IPS-NIHi11 (cell line): ENCODE results near the gene GAB3.

ENCODE experiments used
- DNase-seq: peaks from one replicate; pipeline ENCODE4 v3.0.0; 2012; ENCODE audit warnings: mixed read lengths, low spot score

The GAB3 gene

DNA sequence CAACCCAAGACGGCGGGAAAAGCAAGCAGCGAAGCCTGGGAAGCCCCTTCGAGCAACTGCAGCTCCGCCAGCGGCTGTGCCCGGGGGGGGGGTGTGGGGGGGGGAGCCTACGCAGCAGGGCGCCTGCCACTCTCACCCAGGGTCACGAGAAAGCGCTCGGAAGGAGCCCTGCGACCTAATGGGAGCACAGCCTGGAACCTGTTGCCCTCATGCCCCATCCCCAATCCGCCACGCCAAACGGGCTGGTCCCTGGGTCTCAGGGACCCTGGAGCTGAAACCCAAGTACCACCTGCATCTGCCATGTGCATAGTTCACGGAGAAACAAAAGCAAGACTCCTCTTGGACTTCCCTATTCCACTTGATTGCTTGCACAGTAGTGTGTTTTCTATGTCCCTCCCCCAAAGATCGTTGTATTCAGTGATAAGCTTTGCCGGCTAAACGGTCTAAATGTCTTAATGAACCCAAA is 359 bp upstream of the GAB3 start:
- no peak for DNase-seq

DNA sequence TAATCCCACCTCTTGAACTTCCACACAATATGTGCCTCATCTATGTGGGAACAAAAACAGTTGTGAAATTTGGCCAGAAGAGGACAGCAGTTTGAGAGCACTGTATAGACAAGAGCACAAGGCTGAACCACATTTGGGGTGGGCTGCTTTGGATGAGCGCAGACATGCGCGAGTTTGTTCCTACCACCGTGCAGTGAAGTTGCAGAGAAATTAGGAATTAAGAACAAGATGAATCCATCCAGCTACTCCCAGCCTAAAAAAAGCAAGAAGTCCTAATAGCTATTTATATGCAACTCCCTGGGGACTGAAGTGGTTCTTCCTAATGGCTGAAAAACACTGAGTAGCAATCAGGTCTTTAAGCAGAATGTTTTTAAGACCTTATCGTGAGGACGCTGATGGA is 1.0 kb downstream of the GAB3 start:
- DNase-seq: no peak

DNA sequence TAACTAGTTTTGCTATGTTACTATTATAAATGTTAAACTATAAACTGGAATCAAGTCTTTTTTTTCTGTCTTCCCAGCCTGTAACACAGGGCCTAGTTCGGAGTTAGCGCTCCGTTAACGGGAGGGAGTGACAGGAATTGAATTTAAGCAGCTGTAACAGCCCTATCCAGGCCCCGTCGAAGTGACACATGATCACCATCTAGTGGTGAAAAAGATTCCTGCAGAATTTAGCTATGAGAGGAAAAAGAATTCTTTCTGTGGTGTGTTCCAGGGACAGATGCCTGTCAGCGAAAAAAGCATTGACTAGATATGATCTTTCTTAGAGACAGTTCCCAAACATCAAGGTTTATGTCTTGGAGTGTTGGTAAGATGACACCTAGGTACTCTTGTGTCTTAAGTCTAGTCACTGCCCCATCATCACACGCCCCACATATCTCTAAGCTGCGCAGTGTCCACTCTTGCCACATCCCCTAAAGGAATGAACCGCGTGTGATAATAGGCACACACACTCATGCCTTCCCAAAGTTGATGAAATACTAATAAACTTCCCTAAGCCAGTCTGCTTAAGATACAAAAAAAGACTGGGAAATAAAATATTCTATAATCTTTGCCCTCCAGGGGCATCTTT is 2.1 kb downstream of the GAB3 start:
- DNase-seq: peak; percentile 50

GRCh38 chrX:154742613-154743012 is 8.3 kb downstream of the GAB3 start:
- DNase-seq: no peak

GRCh38 chrX:154739952-154740465 is 10.9 kb downstream of the GAB3 start:
- DNase-seq: no peak

- DNase-seq: no peak
Observed at GRCh38 chrX:154738011-154738738, 12.7 kb downstream of the GAB3 start.

DNA sequence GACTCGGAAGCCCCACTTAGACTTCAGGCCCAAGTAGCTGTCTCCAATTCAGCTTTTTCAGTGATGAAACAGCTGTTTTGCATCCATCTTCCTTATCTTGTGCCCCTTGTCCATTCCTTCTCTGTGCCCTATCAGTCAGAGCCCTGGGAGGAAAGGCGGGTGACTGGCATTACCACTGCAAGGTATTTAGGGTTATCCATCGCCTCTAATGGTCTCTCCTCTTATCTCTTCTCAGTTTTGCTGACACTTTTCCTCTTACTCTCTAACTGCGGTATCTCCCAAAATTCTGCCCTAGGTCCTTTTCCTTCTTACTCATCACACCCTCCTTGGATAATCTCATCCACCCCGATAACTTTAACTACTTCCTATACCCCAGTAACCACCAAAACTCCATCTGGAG is 13.7 kb downstream of the GAB3 start:
- no peak for DNase-seq

DNA sequence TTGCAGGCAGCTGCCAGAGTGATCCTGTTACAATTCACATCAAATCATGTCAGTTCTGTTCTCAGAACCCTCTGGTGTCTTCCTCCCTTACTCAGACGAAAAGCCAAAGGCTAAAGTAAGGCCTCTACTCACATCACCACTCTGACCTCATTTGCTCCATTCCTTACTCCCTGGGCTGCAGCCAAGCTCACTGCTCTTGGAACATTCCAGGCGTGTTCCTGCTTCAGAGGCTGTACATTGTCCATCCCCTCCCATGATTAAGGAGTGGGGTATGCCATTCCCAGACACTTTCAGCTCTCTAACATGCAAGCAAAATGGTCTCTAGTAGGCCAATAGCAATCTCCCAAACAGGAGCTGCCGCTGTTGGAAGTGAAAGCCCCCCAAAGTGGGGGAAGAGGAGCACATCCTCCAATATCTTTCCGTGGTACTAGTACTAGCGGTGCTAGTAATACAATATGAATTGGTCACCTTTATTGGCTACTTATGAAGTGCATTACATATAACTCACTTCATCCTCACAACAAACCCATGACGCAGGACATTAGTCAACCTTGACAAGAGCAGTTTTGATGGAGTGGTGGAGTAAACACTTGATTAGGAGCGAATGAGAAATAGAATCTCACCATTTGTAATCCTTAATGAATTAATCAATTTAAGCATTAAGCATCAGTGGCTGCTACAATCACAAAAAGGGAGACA is 15.0 kb downstream of the GAB3 start:
- DNase-seq: no peak

- no peak for DNase-seq
Observed at GRCh38 chrX:154734061-154734781, 16.7 kb downstream of the GAB3 start.

DNA sequence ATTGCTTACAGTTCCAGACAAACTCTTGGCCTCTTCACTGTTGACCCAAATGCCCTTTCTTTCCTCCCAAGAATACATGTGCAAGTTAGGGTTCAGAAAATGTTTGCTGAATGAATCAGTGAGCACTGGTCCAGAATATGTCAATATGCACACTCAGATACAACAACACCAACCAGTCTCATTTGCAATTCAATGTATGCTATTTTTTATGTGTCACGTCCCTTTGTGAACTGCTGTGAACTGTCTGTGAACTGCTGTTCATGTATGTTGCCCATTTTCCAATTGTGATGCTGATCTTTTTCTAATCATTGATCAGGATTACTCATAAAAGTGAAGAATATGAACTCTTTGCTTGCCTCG is 17.8 kb downstream of the GAB3 start:
- DNase-seq: no peak

- DNase-seq: no peak
Observed at GRCh38 chrX:154732421-154733065, 18.3 kb downstream of the GAB3 start.

- no peak for DNase-seq
Observed at GRCh38 chrX:154731881-154732280, 19.0 kb downstream of the GAB3 start.

DNA sequence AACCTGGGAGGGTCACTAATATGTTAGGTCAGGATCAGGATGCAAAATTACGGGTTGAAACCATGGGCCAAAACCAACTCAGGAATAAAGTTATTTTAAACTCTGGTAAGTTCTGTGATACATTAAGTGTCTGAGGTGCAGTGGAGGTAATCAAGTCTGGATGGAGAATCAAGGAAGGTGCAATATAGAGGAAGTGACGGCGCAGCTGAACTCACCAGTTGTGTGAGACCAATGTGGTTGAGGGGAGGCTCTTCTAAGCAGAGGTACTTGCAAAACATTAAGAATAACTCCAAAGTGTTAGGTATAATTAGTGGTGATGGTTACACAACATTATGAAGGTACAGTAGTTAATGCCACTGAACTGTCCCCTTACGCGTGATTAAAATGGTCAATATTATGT is 19.7 kb downstream of the GAB3 start:
- no peak for DNase-seq

DNA sequence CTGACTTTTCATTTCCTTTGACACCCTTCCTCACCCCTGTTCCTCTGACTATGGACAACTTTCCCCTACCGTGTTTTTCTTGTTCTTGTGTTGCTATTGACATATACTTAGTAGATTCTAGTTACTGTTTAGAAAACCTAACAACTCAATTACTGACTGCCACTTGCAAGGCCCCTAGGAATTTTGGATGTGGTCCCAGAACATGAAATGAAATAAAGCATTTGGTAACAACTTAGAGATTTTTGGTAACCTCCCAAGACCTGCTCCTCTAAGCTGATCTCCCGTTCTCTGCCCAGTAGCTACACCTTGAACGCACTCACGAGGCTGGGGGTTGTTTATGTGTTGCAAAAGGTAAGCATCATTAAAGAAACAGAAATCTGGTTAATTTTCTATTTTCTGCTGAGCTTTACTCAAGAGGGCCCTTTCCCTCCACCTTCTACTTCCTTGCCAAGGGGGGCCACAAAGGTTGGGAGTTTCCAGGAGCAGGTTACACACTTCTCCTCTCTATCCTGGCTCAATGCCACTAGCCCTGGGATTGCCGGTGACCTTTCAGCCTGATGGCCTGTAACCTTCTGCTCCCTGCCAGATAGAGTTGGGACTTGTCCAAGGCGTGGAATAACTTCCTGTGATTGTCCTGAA is 20.5 kb downstream of the GAB3 start:
- DNase-seq: no peak

DNA sequence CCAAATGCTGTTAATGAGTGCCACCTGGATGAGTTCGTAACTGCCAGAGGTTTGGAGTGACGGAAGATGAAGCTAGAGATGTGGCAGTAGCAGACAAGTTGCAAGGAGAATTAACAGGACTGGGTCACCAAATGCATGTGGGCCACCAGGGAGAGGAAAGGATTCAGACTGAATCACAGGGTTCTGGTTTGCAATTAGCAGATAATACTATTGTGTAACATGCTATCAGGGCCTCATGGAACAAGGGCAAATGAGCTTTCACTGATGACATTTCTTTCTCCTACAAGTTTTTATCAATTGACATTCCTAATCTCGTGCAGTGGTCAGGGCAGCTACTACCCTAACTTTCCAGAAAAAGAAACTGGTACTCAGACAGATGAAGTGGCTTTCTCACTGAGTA is 21.4 kb downstream of the GAB3 start:
- no peak for DNase-seq

DNA sequence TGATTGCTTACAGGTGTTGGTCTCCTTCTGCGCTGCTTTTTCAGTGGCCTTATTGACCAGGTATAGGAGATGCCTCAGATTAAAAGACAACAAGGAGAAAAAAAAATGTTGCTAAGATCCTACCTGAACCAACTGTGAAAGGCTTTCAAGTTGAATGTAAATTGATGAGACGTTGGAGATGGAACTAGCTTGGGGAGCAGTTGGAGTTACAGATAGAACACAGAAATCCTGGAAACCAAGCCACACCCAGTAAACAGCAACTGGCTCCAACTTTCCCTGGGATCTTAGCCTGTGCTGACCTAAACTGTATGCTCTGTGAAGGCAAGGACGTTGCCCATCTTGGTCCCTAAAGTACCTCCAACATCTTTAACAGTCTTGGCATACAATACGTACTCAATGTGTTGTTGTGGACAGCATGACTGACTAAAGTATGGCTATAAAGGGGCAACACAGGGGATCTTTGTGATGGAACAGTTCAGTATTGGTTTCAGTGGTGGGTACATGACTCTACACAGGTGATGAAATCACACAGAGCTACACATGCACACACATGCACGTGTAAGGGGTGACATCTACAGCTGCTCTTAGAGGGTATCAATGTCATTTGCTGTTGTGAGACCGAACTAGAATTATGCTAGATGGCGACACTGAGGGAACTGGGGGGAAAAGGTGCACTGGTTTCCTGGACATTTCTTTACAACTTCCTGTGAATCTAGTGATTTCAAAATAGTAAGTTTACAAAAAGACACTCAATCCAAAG is 22.3 kb downstream of the GAB3 start:
- no peak for DNase-seq

- peak; percentile 10 for DNase-seq
Observed at GRCh38 chrX:154727871-154728270, 23.0 kb downstream of the GAB3 start.

DNA sequence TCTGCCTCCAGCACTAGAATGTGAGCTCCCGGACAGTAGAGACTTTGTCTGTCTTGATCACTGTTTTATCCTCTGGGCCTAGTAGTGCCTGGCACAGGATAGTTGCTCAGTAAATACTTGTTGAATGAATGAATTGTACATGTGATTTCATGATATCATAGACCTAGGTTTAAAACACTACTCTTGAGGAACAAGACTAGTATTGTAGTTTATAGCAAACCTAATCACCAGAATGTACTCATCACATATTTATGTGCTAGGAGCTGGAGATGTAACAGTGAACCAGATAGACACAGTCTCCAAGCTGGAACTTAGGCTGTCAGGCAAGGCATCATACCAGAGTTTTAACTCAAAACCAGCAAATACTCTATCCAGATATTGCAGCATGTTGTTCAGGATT is 23.5 kb downstream of the GAB3 start:
- no peak for DNase-seq

DNA sequence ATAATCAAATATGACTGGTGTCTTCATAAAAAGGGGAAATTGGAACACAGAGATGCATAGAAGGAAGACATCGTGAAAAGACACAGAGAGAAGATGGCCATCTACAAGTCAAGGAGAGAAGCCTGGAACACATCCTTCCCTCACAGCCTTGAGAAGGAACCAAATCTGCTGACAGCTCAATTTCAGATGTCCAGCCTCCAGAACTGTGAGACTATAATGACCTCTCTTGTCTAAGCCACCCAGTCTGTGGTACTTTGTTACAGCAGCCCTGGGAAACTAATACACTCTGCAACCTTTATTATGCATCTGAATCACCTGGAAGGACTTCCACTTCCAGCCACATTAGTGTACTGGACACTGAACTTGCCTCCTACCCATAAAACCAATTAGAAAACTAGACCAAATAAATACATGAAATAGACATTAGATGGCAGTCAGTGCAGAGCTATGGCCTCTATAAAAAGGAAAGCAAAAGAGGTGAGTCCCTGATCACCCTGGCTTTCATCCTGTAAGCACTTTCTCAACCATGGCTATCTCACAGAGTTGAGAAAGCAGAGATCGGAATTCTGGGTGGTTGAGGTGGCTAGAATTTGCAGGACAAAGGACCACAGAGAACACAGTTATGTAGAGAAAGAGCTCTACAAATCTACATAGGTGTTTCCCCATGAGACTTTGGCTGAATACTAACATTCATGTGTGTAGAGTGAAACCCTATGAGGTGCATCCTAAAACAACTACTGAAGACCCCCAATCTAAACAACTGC is 25.7 kb downstream of the GAB3 start:
- no peak for DNase-seq

- DNase-seq: no peak
Observed at GRCh38 chrX:154721155-154721554, 29.7 kb downstream of the GAB3 start.
